ENCODE data around the gene ERCC6.

The ERCC6 gene

GRCh38 chr10:49579621-49580020 lies 40.7 kb upstream of the ERCC6 start:
- Histone ChIP-seq H3K9me3 (ENCODE audit: insufficient read depth, low read length) (no peaks in the 10 kb centered on the region), H3K4me3 (ENCODE audit: insufficient read depth, low read length, poor library complexity, severe bottlenecking) (no peak overlapping the region), H3K36me3 (ENCODE audit: low read length) (no peaks in the 10 kb centered on the region), H3K27ac (ENCODE audit: low read depth, low read length) (no peak overlapping the region), H3K9ac (ENCODE audit: low read length) (no peak overlapping the region), H3K9me2 (replicated peaks; ENCODE audit: insufficient read depth, low read length) (no peaks in the 10 kb centered on the region), H3K27me3 (ENCODE audit: low read length) (no peaks in the 10 kb centered on the region), H3K4me2 (ENCODE audit: low read depth, low read length, poor library complexity, severe bottlenecking) (no peak overlapping the region), H3F3A (ENCODE audit: insufficient read depth) (no peaks in the 10 kb centered on the region), H4K20me1 (ENCODE audit: low read depth, low read length) (no peaks in the 10 kb centered on the region), H2AFZ (ENCODE audit: low read depth, low read length, severe bottlenecking) (no peak overlapping the region), H3K79me2 (ENCODE audit: insufficient read depth, low read length) (no peaks in the 10 kb centered on the region)
- no peak for TF ChIP-seq EZH2phosphoT487 (conservative IDR thresholded peaks at IDR 0.05; ENCODE audit: low read length)
- no peak for TF ChIP-seq CTCF (IDR thresholded peaks at IDR 0.05; ENCODE audit: insufficient read depth, low read length, poor library complexity, severe bottlenecking)

- Histone ChIP-seq H3K27ac (ENCODE audit: low read depth, low read length) (no peak overlapping the region), H3K4me3 (ENCODE audit: insufficient read depth, low read length, poor library complexity, severe bottlenecking) (no peak overlapping the region), H3F3A (ENCODE audit: insufficient read depth) (no peaks in the 10 kb centered on the region), H3K36me3 (ENCODE audit: low read length) (no peaks in the 10 kb centered on the region), H3K9ac (ENCODE audit: low read length) (no peak overlapping the region), H3K9me3 (ENCODE audit: insufficient read depth, low read length) (no peaks in the 10 kb centered on the region), H3K9me2 (replicated peaks; ENCODE audit: insufficient read depth, low read length) (no peaks in the 10 kb centered on the region), H3K27me3 (ENCODE audit: low read length) (no peaks in the 10 kb centered on the region), H2AFZ (ENCODE audit: low read depth, low read length, severe bottlenecking) (no peak overlapping the region), H3K4me2 (ENCODE audit: low read depth, low read length, poor library complexity, severe bottlenecking) (no peak overlapping the region), H3K79me2 (ENCODE audit: insufficient read depth, low read length) (no peaks in the 10 kb centered on the region), H4K20me1 (ENCODE audit: low read depth, low read length) (no peaks in the 10 kb centered on the region)
- no peak for TF ChIP-seq CTCF (IDR thresholded peaks at IDR 0.05; ENCODE audit: insufficient read depth, low read length, poor library complexity, severe bottlenecking)
- no peak for TF ChIP-seq EZH2phosphoT487 (conservative IDR thresholded peaks at IDR 0.05; ENCODE audit: low read length)
These were observed 39.5 kb upstream of the ERCC6 start for GRCh38 chr10:49578392-49578791.

GRCh38 chr10:49577182-49577925 lies 38.4 kb upstream of the ERCC6 start:
- Histone ChIP-seq H4K20me1 (ENCODE audit: low read depth, low read length) (no peaks in the 10 kb centered on the region), H3K9me3 (ENCODE audit: insufficient read depth, low read length) (no peaks in the 10 kb centered on the region), H3K27me3 (ENCODE audit: low read length) (no peaks in the 10 kb centered on the region), H3K4me3 (ENCODE audit: insufficient read depth, low read length, poor library complexity, severe bottlenecking) (no peak overlapping the region), H3K79me2 (ENCODE audit: insufficient read depth, low read length) (no peaks in the 10 kb centered on the region), H3K27ac (ENCODE audit: low read depth, low read length) (no peak overlapping the region), H3F3A (ENCODE audit: insufficient read depth) (no peaks in the 10 kb centered on the region), H3K9me2 (replicated peaks; ENCODE audit: insufficient read depth, low read length) (no peaks in the 10 kb centered on the region), H3K4me2 (ENCODE audit: low read depth, low read length, poor library complexity, severe bottlenecking) (no peak overlapping the region), H3K9ac (ENCODE audit: low read length) (no peak overlapping the region), H3K36me3 (ENCODE audit: low read length) (no peaks in the 10 kb centered on the region), H2AFZ (ENCODE audit: low read depth, low read length, severe bottlenecking) (no peak overlapping the region)
- no peak for TF ChIP-seq EZH2phosphoT487 (conservative IDR thresholded peaks at IDR 0.05; ENCODE audit: low read length)
- TF ChIP-seq CTCF (IDR thresholded peaks at IDR 0.05; ENCODE audit: insufficient read depth, low read length, poor library complexity, severe bottlenecking) = no peak
